KMS-11 (cell line): ENCODE measurements around the gene WWC1.

Source experiments
- H2AFZ ChIP-seq: fragments of 200-600 bp; sonication (generic); 2 replicates; pipeline ENCODE4 v1.6.1; 2016; ENCODE audit warnings: antibody characterized with exemption, mixed run types, low read depth
- H3K27ac ChIP-seq: fragments of 200-600 bp; sonication (generic); 2 replicates; pipeline ENCODE4 v1.6.1; 2016; ENCODE audit warnings: mild to moderate bottlenecking, mixed run types
- H3K27me3 ChIP-seq: fragments of 200-600 bp; sonication (generic); 2 replicates; pipeline ENCODE4 v1.6.1; 2017; ENCODE audit warnings: mild to moderate bottlenecking, low read depth, mixed run types, moderate library complexity; ENCODE audit not compliant: insufficient read depth
- H3K36me3 ChIP-seq: fragments of 200-600 bp; sonication (generic); 2 replicates; pipeline ENCODE4 v1.6.1; 2017; ENCODE audit warnings: mild to moderate bottlenecking, mixed run types; ENCODE audit not compliant: insufficient read depth
- H3K4me1 ChIP-seq: fragments of 200-600 bp; sonication (generic); 2 replicates; pipeline ENCODE4 v1.6.1; 2016; ENCODE audit warnings: mild to moderate bottlenecking, low read depth, mixed run types; ENCODE audit not compliant: poor library complexity, severe bottlenecking
- H3K4me2 ChIP-seq: fragments of 200-600 bp; sonication (generic); 2 replicates; pipeline ENCODE4 v1.7.0; 2016; ENCODE audit warnings: mild to moderate bottlenecking, mixed run types
- H3K4me3 ChIP-seq: fragments of 200-600 bp; sonication (generic); IDR thresholded peaks from 2 replicates; pipeline ENCODE4 v1.6.1; 2017; ENCODE audit warnings: low read depth, low read length, mixed read lengths; ENCODE audit not compliant: insufficient read depth
- H3K79me2 ChIP-seq: fragments of 200-600 bp; sonication (generic); 2 replicates; pipeline ENCODE4 v1.6.1; 2016; ENCODE audit warnings: low read depth, mixed run types; ENCODE audit not compliant: insufficient read depth
- H3K9ac ChIP-seq: fragments of 200-600 bp; sonication (generic); 2 replicates; pipeline ENCODE4 v1.6.1; 2016; ENCODE audit warnings: mild to moderate bottlenecking, mixed run types
- H4K20me1 ChIP-seq: fragments of 200-600 bp; sonication (generic); 2 replicates; pipeline ENCODE4 v1.6.1; 2016; ENCODE audit warnings: mild to moderate bottlenecking, mixed run types; ENCODE audit not compliant: insufficient read depth
- CTCF ChIP-seq: fragments of 200-600 bp; sonication (generic); conservative IDR thresholded peaks from 2 replicates; pipeline ENCODE4 v1.6.1; 2017; ENCODE audit warnings: low read depth, mild to moderate bottlenecking, antibody characterized with exemption, low read length, moderate library complexity, mixed read lengths

The WWC1 gene

GRCh38 chr5:168411871-168412270 is 120.4 kb downstream of the WWC1 start:
- H4K20me1 ChIP-seq, result no peaks in the 10 kb centered on the region
- H3K27ac ChIP-seq, result no peak overlapping the region
- no peaks in the 10 kb centered on the region for H3K27me3 ChIP-seq
- TF ChIP-seq CTCF, result no peak
- H3K79me2 ChIP-seq, result no peaks in the 10 kb centered on the region
- no peak overlapping the region for H3K4me2 ChIP-seq
- H3K4me1 ChIP-seq, result peaks cover 21% of the 10 kb centered on the region
- no peak overlapping the region for H3K4me3 ChIP-seq
- H3K9ac ChIP-seq, result no peak overlapping the region
- H2AFZ ChIP-seq, result no peak overlapping the region
- H3K36me3 ChIP-seq, result no peaks in the 10 kb centered on the region

- no peak overlapping the region for H3K9ac ChIP-seq
- no peaks in the 10 kb centered on the region for H3K79me2 ChIP-seq
- H2AFZ ChIP-seq, result no peak overlapping the region
- no peak overlapping the region for H3K27ac ChIP-seq
- H3K4me3 ChIP-seq, result no peak overlapping the region
- no peaks in the 10 kb centered on the region for H4K20me1 ChIP-seq
- no peaks in the 10 kb centered on the region for H3K36me3 ChIP-seq
- H3K4me2 ChIP-seq, result no peak overlapping the region
- peaks cover 21% of the 10 kb centered on the region for H3K4me1 ChIP-seq
- no peaks in the 10 kb centered on the region for H3K27me3 ChIP-seq
- no peak for TF ChIP-seq CTCF
Observed at GRCh38 chr5:168413062-168413461, 121.6 kb downstream of the WWC1 start.

- Histone ChIP-seq H3K79me2 (no peaks in the 10 kb centered on the region), H3K4me3 (no peak overlapping the region), H3K27me3 (no peaks in the 10 kb centered on the region), H4K20me1 (no peaks in the 10 kb centered on the region), H3K4me2 (no peak overlapping the region), H3K9ac (no peak overlapping the region), H2AFZ (no peak overlapping the region), H3K36me3 (no peaks in the 10 kb centered on the region), H3K27ac (no peak overlapping the region), H3K4me1 (peaks cover 21% of the 10 kb centered on the region)
- no peak for TF ChIP-seq CTCF
Observed at GRCh38 chr5:168413596-168413995, 122.2 kb downstream of the WWC1 start.

GRCh38 chr5:168415401-168415800 is 124.0 kb downstream of the WWC1 start:
- Histone ChIP-seq H3K4me3 (no peak overlapping the region), H3K9ac (no peak overlapping the region), H3K4me1 (peaks cover 2% of the 10 kb centered on the region), H4K20me1 (no peaks in the 10 kb centered on the region), H3K4me2 (no peak overlapping the region), H3K79me2 (no peaks in the 10 kb centered on the region), H2AFZ (no peak overlapping the region), H3K27ac (no peak overlapping the region), H3K36me3 (no peaks in the 10 kb centered on the region), H3K27me3 (no peaks in the 10 kb centered on the region)
- no peak for TF ChIP-seq CTCF
